ENCODE data around the gene C17orf78.

DNA sequence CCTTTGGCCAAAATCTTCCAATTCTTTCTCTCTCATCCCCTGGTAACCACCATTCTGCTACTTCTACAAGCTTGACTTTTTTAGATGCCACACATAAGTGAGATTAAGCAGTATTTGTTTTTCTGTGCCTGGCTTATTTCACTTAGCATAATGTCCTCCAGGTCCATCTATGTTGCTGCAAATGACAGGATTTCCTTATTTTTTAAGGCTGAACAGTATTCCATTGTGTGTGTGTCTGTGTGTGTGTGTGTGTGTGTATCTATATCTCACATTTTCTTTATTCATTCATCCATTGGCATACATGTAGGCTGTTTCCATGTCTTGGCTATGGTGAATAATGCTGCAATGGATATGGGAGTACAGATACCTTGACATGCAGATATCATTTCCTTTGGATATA, 24.7 kb downstream of the C17orf78 start:
- no peak for TF ChIP-seq ELF3 (CRISPR knock-in tag; IDR thresholded peaks at IDR 0.05)
- no peak for TF ChIP-seq ZNF10 (CRISPR knock-in tag; IDR thresholded peaks at IDR 0.05; ENCODE audit: borderline replicate concordance, low read depth)
- no peak for TF ChIP-seq ZNF207 (IDR thresholded peaks at IDR 0.05; ENCODE audit: borderline replicate concordance)
- no peak for TF ChIP-seq POLR2A (IDR thresholded peaks at IDR 0.05; ENCODE audit: insufficient read depth in 1 of 2, low read depth in 2 of 2, low read length in 2 of 2)
- TF ChIP-seq TFE3 (CRISPR knock-in tag; IDR thresholded peaks at IDR 0.05), result no peak
- TF ChIP-seq BHLHE40 (IDR thresholded peaks at IDR 0.05; ENCODE audit: low read length), result no peak
- no peak for TF ChIP-seq MIXL1 (CRISPR knock-in tag; IDR thresholded peaks at IDR 0.05)
- TF ChIP-seq IKZF1 (IDR thresholded peaks at IDR 0.05), result no peak
- TF ChIP-seq, protein P1, sequence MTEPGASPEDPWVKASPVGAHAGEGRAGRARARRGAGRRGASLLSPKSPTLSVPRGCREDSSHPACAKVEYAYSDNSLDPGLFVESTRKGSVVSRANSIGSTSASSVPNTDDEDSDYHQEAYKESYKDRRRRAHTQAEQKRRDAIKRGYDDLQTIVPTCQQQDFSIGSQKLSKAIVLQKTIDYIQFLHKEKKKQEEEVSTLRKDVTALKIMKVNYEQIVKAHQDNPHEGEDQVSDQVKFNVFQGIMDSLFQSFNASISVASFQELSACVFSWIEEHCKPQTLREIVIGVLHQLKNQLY (CRISPR knock-in tag; IDR thresholded peaks at IDR 0.05), result no peak
- TF ChIP-seq ZBTB10 (CRISPR knock-in tag; IDR thresholded peaks at IDR 0.05; ENCODE audit: borderline replicate concordance), result no peak
- no peak for TF ChIP-seq ZNF788 (CRISPR knock-in tag; IDR thresholded peaks at IDR 0.05; ENCODE audit: borderline replicate concordance)
